ENCODE results near the gene CD86.

The CD86 gene

GRCh38 chr3:122014741-122015140, 40.4 kb upstream of the CD86 start:
- DNase-seq (ENCODE audit: low read depth), result no peak
- TF ChIP-seq CTCF (conservative IDR thresholded peaks at IDR 0.05; ENCODE audit: low read depth, low read length), result no peak
- H3K4me3 ChIP-seq (ENCODE audit: low read length), result no peak overlapping the region

GRCh38 chr3:122019493-122019892, 35.7 kb upstream of the CD86 start:
- H3K4me3 ChIP-seq (ENCODE audit: low read length), result no peak overlapping the region
- no peak for DNase-seq (ENCODE audit: low read depth)
- TF ChIP-seq CTCF (conservative IDR thresholded peaks at IDR 0.05; ENCODE audit: low read depth, low read length), result no peak

- no peak for TF ChIP-seq CTCF (conservative IDR thresholded peaks at IDR 0.05; ENCODE audit: low read depth, low read length)
- no peak overlapping the region for H3K4me3 ChIP-seq (ENCODE audit: low read length)
- no peak for DNase-seq (ENCODE audit: low read depth)
These were observed 34.1 kb upstream of the CD86 start for GRCh38 chr3:122021037-122021436.

GRCh38 chr3:122021811-122022401, 33.3 kb upstream of the CD86 start, which contains the start of gene ILDR1:
Gene ILDR1, minus strand, starts transcription at chr3:122022247. Its CDS starts 170 bp downstream, at chr3:122022077.
- no peak for DNase-seq (ENCODE audit: low read depth)
- peak within 1 kb of the TSS; percentile 42 for H3K4me3 ChIP-seq (ENCODE audit: low read length)
- no peak for TF ChIP-seq CTCF (conservative IDR thresholded peaks at IDR 0.05; ENCODE audit: low read depth, low read length)

GRCh38 chr3:122023335-122023910, 31.7 kb upstream of the CD86 start:
- no peak for DNase-seq (ENCODE audit: low read depth)

GRCh38 chr3:122024800-122025199, 30.4 kb upstream of the CD86 start:
- H3K4me3 ChIP-seq (ENCODE audit: low read length), result no peak overlapping the region
- no peak for DNase-seq (ENCODE audit: low read depth)
- TF ChIP-seq CTCF (conservative IDR thresholded peaks at IDR 0.05; ENCODE audit: low read depth, low read length), result no peak

More at GRCh38 chr3:122023335-122023910, 31.7 kb upstream of the CD86 start:
- no peak for TF ChIP-seq CTCF (conservative IDR thresholded peaks at IDR 0.05; ENCODE audit: low read depth, low read length)
- no peak overlapping the region for H3K4me3 ChIP-seq (ENCODE audit: low read length)

GRCh38 chr3:122025296-122025695, 29.9 kb upstream of the CD86 start:
- TF ChIP-seq CTCF (conservative IDR thresholded peaks at IDR 0.05; ENCODE audit: low read depth, low read length), result no peak
- DNase-seq (ENCODE audit: low read depth), result no peak
- no peak overlapping the region for H3K4me3 ChIP-seq (ENCODE audit: low read length)

Data from retinal pigment epithelial cell (primary cell).